Mucosa of rectum (tissue), 2 donors: ENCODE measurements around the gene RHOB.
"Not testable (repeated sequence)": the region's sequence is repeated elsewhere in the genome, so short reads cannot be mapped to it uniquely, and the experiment has no call there.

Source experiments
- H3K27ac ChIP-seq, 2 donors: one replicate each; pipeline ENCODE4 v1.7.0; 2013; ENCODE audit warnings: inconsistent platforms in 2 of 2, low read depth in 2 of 2, low read length in 2 of 2
- H3K27me3 ChIP-seq, 2 donors: one replicate each; pipeline ENCODE4 v1.7.0; 2013; ENCODE audit warnings: low read length in 2 of 2; ENCODE audit not compliant: control insufficient read depth in 2 of 2, insufficient read depth in 2 of 2
- H3K36me3 ChIP-seq, 2 donors: one replicate each; pipeline ENCODE4 v1.7.0; 2013; ENCODE audit warnings: low read length in 2 of 2; ENCODE audit not compliant: control insufficient read depth in 2 of 2, insufficient read depth in 2 of 2
- H3K4me1 ChIP-seq, 2 donors: one replicate each; pipeline ENCODE4 v1.7.0; 2013; ENCODE audit warnings: low read length in 2 of 2, mild to moderate bottlenecking in 1 of 2; ENCODE audit not compliant: control insufficient read depth in 2 of 2, insufficient read depth in 2 of 2
- H3K4me3 ChIP-seq, 2 donors: one replicate each; pipeline ENCODE4 v1.7.0; 2013; ENCODE audit warnings: low read length in 2 of 2
- H3K9ac ChIP-seq, 2 donors: one replicate each; pipeline ENCODE4 v1.7.0; 2013; ENCODE audit warnings: low read length in 2 of 2, low read depth in 1 of 2, mild to moderate bottlenecking in 1 of 2
- H3K9me3 ChIP-seq, 2 donors: one replicate each; pipeline ENCODE4 v1.7.0; 2013; ENCODE audit warnings: low read length in 2 of 2; ENCODE audit not compliant: control insufficient read depth in 2 of 2
- donor health status: healthy.
- donor health status: Normal muscosa, but diverticular disease.

The RHOB gene

GRCh38 chr2:20410556-20411277, 36.2 kb upstream of the RHOB start:
- H3K27me3 ChIP-seq: no peaks in the 10 kb centered on the region
- H3K4me3 ChIP-seq: no peak overlapping the region
- peaks cover under 1 to 3% of the 10 kb centered on the region in 2 donors for H3K4me1 ChIP-seq
- H3K27ac ChIP-seq: no peak overlapping the region
- no peak overlapping the region for H3K9ac ChIP-seq
- H3K36me3 ChIP-seq: no peaks in the 10 kb centered on the region
- no peaks in the 10 kb centered on the region for H3K9me3 ChIP-seq

- no peaks in the 10 kb centered on the region for H3K27me3 ChIP-seq
- H3K9ac ChIP-seq: no peak overlapping the region
- H3K4me1 ChIP-seq: peaks cover 3 to 5% of the 10 kb centered on the region in 2 donors
- no peak overlapping the region for H3K4me3 ChIP-seq
- H3K9me3 ChIP-seq: no peaks in the 10 kb centered on the region
- H3K36me3 ChIP-seq: no peaks in the 10 kb centered on the region
- no peak overlapping the region for H3K27ac ChIP-seq
These were observed 35.4 kb upstream of the RHOB start for GRCh38 chr2:20411361-20411894.

GRCh38 chr2:20414806-20415205, 32.1 kb upstream of the RHOB start:
- Histone ChIP-seq H3K9me3 (no peaks in the 10 kb centered on the region), H3K4me1 (peaks cover 6 to 7% of the 10 kb centered on the region in 2 donors), H3K27ac (no peak overlapping the region), H3K9ac (no peak overlapping the region), H3K36me3 (no peaks in the 10 kb centered on the region), H3K4me3 (no peak overlapping the region), H3K27me3 (no peaks in the 10 kb centered on the region)

DNA sequence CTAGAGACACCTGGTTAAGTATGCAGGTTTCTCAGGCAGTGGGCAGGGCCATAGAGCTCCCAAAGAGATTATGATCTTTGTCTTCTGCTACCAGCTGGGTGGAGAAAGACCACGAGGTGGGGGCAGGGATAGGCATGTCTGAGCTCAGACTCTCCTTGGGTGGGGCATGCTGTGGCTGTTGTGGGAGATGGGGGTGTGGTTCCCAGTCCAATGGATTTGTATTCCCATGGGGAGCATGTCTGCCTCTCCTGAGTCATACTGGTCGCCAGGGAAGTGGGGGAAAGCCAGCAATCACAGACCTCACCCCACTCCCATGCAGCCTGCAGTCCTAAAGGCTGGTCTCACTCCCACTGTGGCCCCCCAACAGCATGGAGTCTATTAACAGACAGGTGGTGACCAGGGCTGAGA, 31.4 kb upstream of the RHOB start:
- Histone ChIP-seq H3K27me3 (no peaks in the 10 kb centered on the region), H3K36me3 (no peaks in the 10 kb centered on the region), H3K4me1 (peaks cover 6 to 7% of the 10 kb centered on the region in 2 donors), H3K9ac (no peak overlapping the region), H3K27ac (no peak overlapping the region), H3K4me3 (no peak overlapping the region), H3K9me3 (no peaks in the 10 kb centered on the region)

GRCh38 chr2:20416723-20417122, 30.2 kb upstream of the RHOB start:
- Histone ChIP-seq H3K27ac (no peak overlapping the region), H3K9ac (no peak overlapping the region), H3K4me1 (peaks cover 6 to 7% of the 10 kb centered on the region in 2 donors), H3K4me3 (no peak overlapping the region), H3K9me3 (no peaks in the 10 kb centered on the region), H3K36me3 (no peaks in the 10 kb centered on the region), H3K27me3 (no peaks in the 10 kb centered on the region)

DNA sequence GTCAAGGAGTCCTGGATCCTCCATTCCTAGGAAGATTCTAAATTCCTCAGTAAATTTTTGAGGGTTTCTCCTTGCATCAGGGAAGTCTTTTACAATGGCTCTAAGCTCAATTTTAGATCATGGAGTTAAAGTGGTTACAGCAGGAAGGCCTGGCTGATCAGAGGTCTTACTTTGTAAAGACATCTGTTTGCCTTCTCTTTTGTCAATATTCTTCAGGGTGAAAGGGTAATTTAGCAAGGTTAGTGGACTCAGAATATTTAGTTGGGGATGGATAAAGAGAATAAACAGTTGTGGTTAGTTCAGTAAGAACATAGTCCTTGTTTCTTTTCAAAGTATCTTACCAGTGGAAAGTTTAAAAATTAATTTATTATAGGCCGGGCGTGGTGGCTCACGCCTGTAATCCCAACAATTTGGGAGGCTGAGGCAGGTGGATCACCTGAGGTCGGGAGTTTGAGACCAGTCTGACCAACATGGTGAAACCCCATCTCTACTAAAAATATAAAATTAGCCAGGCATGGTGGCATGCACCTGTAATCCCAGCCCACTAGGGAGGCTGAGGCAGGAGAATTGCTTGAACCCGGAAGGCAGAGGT, 29.5 kb upstream of the RHOB start:
- H3K36me3 ChIP-seq, H3K27ac ChIP-seq, H3K4me1 ChIP-seq, H3K4me3 ChIP-seq, H3K27me3 ChIP-seq, H3K9me3 ChIP-seq, H3K9ac ChIP-seq: not testable (repeated sequence)

DNA sequence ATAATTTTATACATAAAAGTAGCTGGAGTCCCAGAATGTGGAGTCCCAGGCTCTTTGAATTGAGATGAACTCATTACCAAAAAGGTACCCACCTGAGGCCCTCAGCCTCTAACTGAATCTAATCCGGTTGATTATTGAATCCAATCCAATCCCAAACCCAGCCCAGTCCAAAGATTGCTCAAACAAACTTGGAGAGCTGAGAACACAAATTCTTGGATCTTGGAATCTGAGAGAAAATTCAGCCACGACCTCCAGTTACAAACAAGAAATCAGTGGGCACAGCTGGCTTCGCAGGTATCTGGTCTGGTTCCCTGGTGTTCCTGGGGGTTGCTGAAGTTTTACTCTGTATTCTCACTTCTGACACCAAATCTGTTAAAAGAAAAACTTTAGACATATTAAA, 28.4 kb upstream of the RHOB start:
- H3K9me3 ChIP-seq: no peaks in the 10 kb centered on the region
- H3K4me1 ChIP-seq: peaks cover 14 to 15% of the 10 kb centered on the region in 2 donors
- no peaks in the 10 kb centered on the region for H3K27me3 ChIP-seq
- no peak overlapping the region for H3K9ac ChIP-seq
- no peaks in the 10 kb centered on the region for H3K36me3 ChIP-seq
- peak overlapping the region; percentile 55 to 71 for H3K27ac ChIP-seq
- H3K4me3 ChIP-seq: no peak overlapping the region

GRCh38 chr2:20419007-20419576, 27.8 kb upstream of the RHOB start:
- Histone ChIP-seq H3K4me3 (peak overlapping the region in 1 of 2 donors; percentile 38), H3K27me3 (no peaks in the 10 kb centered on the region), H3K4me1 (peaks cover 14 to 15% of the 10 kb centered on the region in 2 donors), H3K9ac (peak overlapping the region in 1 of 2 donors; percentile 27), H3K9me3 (no peaks in the 10 kb centered on the region), H3K27ac (peak overlapping the region; percentile 55 to 71), H3K36me3 (no peaks in the 10 kb centered on the region)

DNA sequence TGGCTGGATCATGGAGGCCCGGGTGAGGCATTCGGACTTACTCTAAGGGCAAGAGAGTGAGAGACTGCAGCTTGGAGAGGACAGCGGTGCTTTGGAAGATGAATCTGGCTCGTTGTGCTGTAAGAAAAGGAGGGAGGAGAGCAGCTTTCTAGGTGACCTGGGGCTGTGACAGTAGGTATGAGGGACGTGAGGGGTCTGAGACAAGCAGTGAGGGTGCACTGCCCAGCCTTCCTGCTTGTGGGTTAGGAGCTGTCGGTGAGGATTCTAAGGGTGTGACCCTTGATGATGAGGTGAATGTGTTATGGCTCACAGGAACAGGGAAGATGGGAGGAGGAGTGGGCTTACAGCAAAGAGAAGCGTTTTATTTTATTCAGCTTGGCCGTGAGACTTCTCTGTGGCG, 27.1 kb upstream of the RHOB start:
- H3K27ac ChIP-seq: peak overlapping the region; percentile 55 to 71
- H3K9ac ChIP-seq: no peak overlapping the region
- peaks cover 15 to 16% of the 10 kb centered on the region in 2 donors for H3K4me1 ChIP-seq
- no peak overlapping the region for H3K4me3 ChIP-seq
- H3K27me3 ChIP-seq: no peaks in the 10 kb centered on the region
- no peaks in the 10 kb centered on the region for H3K9me3 ChIP-seq
- no peaks in the 10 kb centered on the region for H3K36me3 ChIP-seq

- Histone ChIP-seq H3K27me3 (no peaks in the 10 kb centered on the region), H3K27ac (peak overlapping the region; percentile 23 to 61), H3K9me3 (no peaks in the 10 kb centered on the region), H3K9ac (no peak overlapping the region), H3K36me3 (no peaks in the 10 kb centered on the region), H3K4me3 (no peak overlapping the region), H3K4me1 (peaks cover 10 to 20% of the 10 kb centered on the region in 2 donors)
These were observed 25.4 kb upstream of the RHOB start for GRCh38 chr2:20421336-20421987.
